Activated CD4-positive, alpha-beta T cell treated with anti-CD3 and anti-CD28 coated beads, Interleukin-2, amount 10 ng/mL, durations not matched to agents 24 days and 14 days (primary cell): ENCODE results near the gene SYPL1. TPM values are rescaled to one million over a fixed set of nuclear protein-coding genes. Genes with fewer than 3 reads are reported as not detected.

Experiments
- DNase-seq: peaks from one replicate; pipeline ENCODE4 v3.0.0; 2022
- H3K27ac Mint-ChIP-seq: one replicate; pipeline ENCODE4 v1.8.0; 2022; ENCODE audit warnings: mild to moderate bottlenecking, mixed read lengths
- H3K27me3 Mint-ChIP-seq: one replicate; pipeline ENCODE4 v1.8.0; 2022; ENCODE audit warnings: mixed read lengths
- H3K36me3 Mint-ChIP-seq: one replicate; pipeline ENCODE4 v1.8.0; 2022; ENCODE audit warnings: low read depth, mild to moderate bottlenecking, mixed read lengths
- H3K4me1 Mint-ChIP-seq: one replicate; pipeline ENCODE4 v1.8.0; 2021; ENCODE audit warnings: mixed read lengths
- H3K4me3 Mint-ChIP-seq: one replicate; pipeline ENCODE4 v1.8.0; 2022; ENCODE audit warnings: mild to moderate bottlenecking, moderate library complexity, mixed read lengths
- H3K9me3 Mint-ChIP-seq: one replicate; pipeline ENCODE4 v1.8.0; 2021; ENCODE audit warnings: mixed read lengths
- intact Hi-C: fragments of 100-400 bp; cut with micrococcal nuclease; formaldehyde crosslinking; loops from one replicate; pipeline ENCODE4 v1.15.1; 2023
- total RNA-seq: library from RNA; stranded (reverse); gene quantifications from 2 replicates; pipeline ENCODE4 v1.2.3, GENCODE V29; 2022

The SYPL1 gene
- total RNA-seq, 1 donor from 2014 or later, result 27.2 TPM

DNA sequence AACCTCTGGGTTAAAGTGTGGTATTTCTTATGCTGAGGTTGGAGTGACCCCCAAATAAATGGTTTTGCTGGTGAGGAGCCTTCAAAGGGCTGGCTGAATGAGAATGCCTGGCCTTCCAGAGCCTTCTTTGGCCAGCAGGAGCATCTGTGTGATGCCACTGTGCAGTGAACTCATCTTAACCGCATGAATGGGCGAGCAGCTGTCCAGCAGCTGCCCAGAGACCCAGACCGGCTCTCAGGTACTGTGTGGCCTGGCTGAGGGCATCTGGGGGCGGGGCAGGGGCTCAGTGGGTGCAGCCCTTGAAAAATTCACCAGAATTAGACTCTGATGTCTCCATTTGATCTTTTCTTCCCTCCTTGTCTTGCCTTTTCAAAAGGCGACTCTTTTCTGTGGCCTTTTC lies 59.0 kb downstream of the SYPL1 start:
- no peaks in the 10 kb centered on the region for H3K36me3 Mint-ChIP-seq
- no peak overlapping the region for H3K27ac Mint-ChIP-seq
- no peak for DNase-seq
- no peak overlapping the region for H3K4me3 Mint-ChIP-seq
- H3K27me3 Mint-ChIP-seq, result peaks cover 10% of the 10 kb centered on the region
- peaks cover 12% of the 10 kb centered on the region for H3K4me1 Mint-ChIP-seq
- intact Hi-C loops, result no loop called here
- no peaks in the 10 kb centered on the region for H3K9me3 Mint-ChIP-seq

DNA sequence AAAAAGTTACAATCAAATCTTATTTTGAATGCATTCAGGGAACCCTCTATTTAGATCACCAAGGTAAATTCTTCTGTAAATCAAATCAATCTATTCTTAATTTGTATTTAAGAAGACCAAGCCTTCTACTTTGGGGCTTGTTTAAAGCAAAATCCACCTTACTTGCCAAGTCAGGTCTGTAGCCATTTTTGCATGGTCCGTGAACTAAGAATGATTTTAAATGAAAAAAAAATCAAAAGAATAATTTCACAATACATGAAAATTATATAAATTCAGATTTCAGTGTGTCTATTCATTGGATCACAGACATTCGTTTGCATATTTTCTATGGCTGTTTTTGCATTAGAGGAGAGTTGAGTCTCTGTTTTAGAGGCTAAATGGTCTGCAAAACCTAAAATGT lies 59.4 kb downstream of the SYPL1 start:
- H3K4me3 Mint-ChIP-seq, result no peak overlapping the region
- H3K36me3 Mint-ChIP-seq, result no peaks in the 10 kb centered on the region
- H3K27ac Mint-ChIP-seq, result no peak overlapping the region
- intact Hi-C loops, result no loop called here
- no peak for DNase-seq
- H3K9me3 Mint-ChIP-seq, result no peaks in the 10 kb centered on the region
- H3K4me1 Mint-ChIP-seq, result peaks cover 8% of the 10 kb centered on the region
- H3K27me3 Mint-ChIP-seq, result peaks cover 10% of the 10 kb centered on the region

DNA sequence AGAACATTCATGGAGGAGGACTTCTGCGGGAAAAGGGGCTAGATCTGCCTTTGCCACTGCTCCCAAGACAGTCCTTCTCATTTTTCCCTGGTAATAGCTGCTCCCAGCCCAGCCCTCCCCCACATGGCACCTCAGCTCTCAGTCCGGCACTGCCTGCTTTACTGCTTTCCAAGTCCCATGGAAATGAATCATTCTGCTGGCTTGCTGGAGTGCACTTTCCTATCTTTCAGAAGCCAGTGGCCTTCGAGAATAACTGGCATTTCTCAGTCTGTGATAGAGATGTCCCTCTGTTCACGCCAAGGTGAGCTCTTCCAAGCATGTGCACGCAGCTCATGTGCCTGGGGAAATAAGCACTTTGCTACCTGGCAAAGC lies 61.4 kb downstream of the SYPL1 start:
- intact Hi-C loops, result no loop called here
- Mint-ChIP-seq H3K9me3 (no peaks in the 10 kb centered on the region), H3K4me1 (no peaks in the 10 kb centered on the region), H3K36me3 (no peaks in the 10 kb centered on the region), H3K27ac (no peak overlapping the region), H3K27me3 (peaks cover 14% of the 10 kb centered on the region), H3K4me3 (no peak overlapping the region)
- no peak for DNase-seq

DNA sequence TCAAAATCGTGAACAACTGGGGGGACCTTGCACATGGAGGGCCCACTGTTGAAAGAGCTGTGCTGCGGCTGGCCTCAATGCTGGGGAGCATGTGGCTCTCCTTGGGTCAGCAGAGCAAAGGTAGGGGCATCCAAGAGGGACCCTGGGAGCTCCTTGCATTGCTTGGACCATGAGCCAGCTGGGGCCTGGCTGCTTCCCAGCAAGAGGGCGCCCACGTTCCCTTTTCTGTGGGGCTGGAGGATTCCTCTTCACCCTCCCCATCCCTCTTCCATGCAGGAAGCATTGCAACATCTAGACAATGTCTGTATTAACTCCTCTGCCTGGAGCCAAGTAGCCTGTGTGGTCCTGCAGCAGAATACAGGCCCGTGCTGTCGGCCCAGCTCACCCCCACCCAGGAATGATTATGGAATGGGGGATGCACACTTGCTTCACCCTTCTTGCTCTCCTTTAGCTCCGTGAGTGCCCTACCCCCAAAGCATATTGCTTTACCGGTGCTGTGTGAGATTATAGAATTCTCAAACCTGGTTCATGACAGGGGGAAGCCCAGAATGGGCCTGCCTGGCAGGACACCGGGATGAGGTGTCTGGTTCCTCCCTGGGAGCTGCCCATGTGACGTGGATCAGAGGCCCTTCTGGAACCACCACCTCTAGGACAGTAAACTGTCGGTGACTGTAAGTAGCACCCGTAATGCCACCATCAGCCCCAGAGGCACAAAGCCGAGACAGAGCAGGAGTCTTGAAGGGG lies 61.9 kb downstream of the SYPL1 start:
- intact Hi-C loops, result no loop called here
- H3K4me3 Mint-ChIP-seq, result no peak overlapping the region
- H3K4me1 Mint-ChIP-seq, result no peaks in the 10 kb centered on the region
- no peaks in the 10 kb centered on the region for H3K9me3 Mint-ChIP-seq
- no peak for DNase-seq
- H3K27me3 Mint-ChIP-seq, result peaks cover 17% of the 10 kb centered on the region
- H3K36me3 Mint-ChIP-seq, result no peaks in the 10 kb centered on the region
- H3K27ac Mint-ChIP-seq, result no peak overlapping the region

DNA sequence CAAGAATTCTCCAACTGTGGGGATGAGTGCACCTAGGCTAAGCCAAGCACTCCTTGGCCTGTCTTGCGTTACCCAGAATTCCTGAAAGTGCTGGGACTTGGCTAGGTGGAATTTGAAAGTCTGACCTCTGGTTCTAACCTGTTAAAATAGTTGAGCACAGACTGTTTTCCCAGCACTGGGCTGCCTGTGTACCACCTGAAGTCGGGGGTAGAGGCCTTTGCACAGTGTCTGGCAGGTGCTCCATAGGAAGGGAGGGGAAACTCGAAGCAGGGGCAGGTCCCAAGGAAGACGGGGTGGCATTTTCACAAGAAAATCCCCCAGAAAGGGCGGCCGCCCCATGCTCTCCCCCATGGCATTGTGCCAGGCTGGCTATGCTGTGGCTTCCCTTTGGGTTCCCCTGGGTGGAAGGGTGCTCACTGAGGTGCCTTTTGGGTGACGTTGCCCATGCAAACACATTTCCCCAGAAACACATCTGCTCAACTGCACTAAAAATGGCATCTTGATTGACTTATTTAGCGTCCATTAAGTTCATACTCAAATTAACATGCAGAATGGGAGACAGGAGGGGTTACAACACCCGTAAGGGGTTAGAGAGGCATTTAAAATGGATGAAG lies 62.9 kb downstream of the SYPL1 start:
- Mint-ChIP-seq H3K27ac (no peak overlapping the region), H3K4me1 (no peaks in the 10 kb centered on the region), H3K9me3 (no peaks in the 10 kb centered on the region), H3K27me3 (peaks cover 22% of the 10 kb centered on the region), H3K36me3 (no peaks in the 10 kb centered on the region), H3K4me3 (no peak overlapping the region)
- DNase-seq, result no peak
- intact Hi-C loops, result no loop called here

DNA sequence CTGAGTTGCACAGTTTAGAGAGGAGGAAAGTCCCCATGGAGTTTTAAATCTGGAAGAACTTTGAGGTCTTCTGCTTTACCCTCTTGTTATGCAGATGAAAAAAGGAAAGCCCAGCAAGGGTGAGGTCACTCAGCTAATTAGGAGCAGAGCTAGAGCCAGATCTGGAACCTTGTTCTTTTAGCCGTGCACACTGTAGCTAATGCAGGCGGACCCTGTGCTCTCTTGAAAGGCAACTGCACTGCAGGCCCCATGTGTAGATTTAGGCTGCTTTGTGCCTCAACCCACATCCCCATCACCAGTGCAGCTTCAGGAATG lies 63.4 kb downstream of the SYPL1 start:
- DNase-seq, result no peak
- intact Hi-C loops, result no loop called here
- Mint-ChIP-seq H3K27ac (no peak overlapping the region), H3K4me1 (no peaks in the 10 kb centered on the region), H3K4me3 (no peak overlapping the region), H3K27me3 (peaks cover 19% of the 10 kb centered on the region), H3K9me3 (no peaks in the 10 kb centered on the region), H3K36me3 (no peaks in the 10 kb centered on the region)

DNA sequence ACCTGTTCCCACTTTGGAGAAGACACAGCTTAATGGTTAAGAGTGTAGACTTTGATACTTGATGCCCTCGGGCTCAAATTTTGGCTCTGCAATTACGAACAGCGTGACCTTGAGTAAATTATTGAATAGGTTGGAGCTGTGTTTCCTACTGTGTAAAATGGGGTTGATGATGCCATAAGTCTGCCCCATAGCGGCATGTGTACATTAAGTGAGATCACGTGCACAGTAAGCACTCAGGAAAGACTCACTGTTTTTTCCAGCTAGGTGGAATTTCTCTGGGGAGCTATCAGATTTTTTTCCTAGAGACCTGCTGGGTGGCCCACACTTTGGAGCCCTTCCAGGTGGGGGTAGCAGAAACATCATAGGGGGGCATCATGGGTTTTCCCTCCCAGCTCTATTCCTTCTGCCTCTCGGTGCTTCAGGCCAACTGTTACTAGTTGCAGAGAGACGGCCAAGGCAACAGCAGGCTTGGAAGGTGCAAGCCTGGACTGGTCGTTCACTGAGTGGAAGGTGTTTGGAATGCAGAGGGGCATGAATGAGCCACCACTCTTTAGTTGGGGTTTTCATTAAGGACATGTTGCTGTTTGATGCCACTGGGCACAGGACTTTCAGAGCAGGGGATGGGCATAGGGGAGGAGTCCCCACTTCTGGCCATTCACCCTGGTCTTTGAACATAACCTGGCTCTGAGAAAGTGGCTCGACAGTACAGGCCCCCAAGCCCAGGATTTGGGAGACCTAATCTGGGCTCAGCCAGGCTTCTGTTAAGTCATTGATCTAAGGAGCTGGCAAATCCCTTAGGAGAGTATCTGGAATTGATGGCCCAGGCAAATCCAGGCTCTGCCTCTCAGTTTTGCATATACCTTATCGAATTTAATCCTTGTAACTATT lies 64.0 kb downstream of the SYPL1 start:
- no peaks in the 10 kb centered on the region for H3K4me1 Mint-ChIP-seq
- H3K9me3 Mint-ChIP-seq, result no peaks in the 10 kb centered on the region
- H3K27ac Mint-ChIP-seq, result no peak overlapping the region
- peaks cover 18% of the 10 kb centered on the region for H3K27me3 Mint-ChIP-seq
- no peak for DNase-seq
- H3K36me3 Mint-ChIP-seq, result no peaks in the 10 kb centered on the region
- intact Hi-C loops, result no loop called here
- no peak overlapping the region for H3K4me3 Mint-ChIP-seq

DNA sequence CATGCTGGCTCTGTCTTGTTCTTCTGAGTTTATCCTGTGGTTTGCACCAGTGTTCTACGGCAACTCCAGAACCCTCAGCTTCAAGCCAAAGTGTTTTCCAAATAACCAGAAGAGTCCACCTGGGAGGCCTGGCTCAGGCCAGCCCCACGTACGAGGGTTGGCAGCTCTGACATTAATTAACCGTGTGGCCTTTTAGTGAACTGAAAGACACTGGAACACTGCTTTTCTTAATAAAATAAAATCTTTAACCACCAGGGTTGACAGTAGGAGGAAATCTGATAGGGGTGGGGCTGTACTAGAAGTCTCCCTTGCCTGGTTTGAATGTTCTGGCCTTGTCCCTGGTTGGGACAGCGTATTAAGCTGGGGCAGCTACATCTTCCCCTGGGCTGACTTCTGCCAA lies 64.9 kb downstream of the SYPL1 start:
- Mint-ChIP-seq H3K9me3 (no peaks in the 10 kb centered on the region), H3K27me3 (peaks cover 21% of the 10 kb centered on the region), H3K27ac (no peak overlapping the region), H3K4me1 (peaks cover 6% of the 10 kb centered on the region), H3K36me3 (no peaks in the 10 kb centered on the region), H3K4me3 (no peak overlapping the region)
- DNase-seq, result no peak
- intact Hi-C loops, result no loop called here

DNA sequence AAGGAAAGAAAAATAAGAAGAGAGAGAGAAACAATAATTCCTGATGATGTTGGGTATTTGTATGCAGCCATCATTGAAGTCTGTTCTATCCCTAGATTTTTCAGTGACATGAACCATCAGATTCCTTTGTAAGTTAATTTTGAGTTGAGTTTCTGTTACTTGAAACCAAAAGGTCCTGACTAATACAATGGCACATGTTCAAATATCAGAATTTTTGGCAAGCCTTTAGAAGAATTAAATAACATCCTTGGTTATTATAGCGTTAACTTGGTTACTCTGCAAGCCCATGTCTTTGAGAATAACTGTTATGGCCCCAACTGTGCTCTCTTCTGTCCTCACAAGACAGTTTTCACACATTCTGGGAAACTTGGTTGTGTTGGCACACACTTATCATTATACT lies 66.5 kb downstream of the SYPL1 start:
- Mint-ChIP-seq H3K27ac (no peak overlapping the region), H3K9me3 (no peaks in the 10 kb centered on the region), H3K4me3 (no peak overlapping the region), H3K27me3 (peaks cover 30% of the 10 kb centered on the region), H3K36me3 (no peaks in the 10 kb centered on the region), H3K4me1 (peaks cover 9% of the 10 kb centered on the region)
- DNase-seq, result no peak
- intact Hi-C loops, result no loop called here

DNA sequence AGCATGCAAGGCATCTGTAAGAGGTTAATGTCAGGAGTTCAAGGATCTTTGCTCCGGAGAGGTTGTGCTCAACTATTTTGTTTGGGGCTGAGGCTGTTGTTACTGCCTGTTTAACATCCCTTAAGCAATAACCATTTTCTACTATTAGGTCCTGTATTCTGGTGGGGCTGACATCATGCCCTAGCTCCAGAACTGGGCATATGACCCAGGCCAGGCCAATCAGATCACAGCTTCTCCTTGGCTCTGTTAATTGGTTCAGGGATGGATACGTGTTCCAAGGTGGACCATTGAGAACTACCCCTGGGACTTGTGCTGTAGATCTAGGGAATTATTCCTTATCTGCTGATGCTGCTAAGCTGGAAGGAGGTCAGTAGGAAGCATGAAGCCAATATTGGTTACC lies 67.0 kb downstream of the SYPL1 start:
- intact Hi-C loops, result no loop called here
- Mint-ChIP-seq H3K9me3 (no peaks in the 10 kb centered on the region), H3K4me3 (no peak overlapping the region), H3K36me3 (no peaks in the 10 kb centered on the region), H3K4me1 (peaks cover 9% of the 10 kb centered on the region), H3K27ac (no peak overlapping the region), H3K27me3 (peaks cover 32% of the 10 kb centered on the region)
- DNase-seq, result no peak

DNA sequence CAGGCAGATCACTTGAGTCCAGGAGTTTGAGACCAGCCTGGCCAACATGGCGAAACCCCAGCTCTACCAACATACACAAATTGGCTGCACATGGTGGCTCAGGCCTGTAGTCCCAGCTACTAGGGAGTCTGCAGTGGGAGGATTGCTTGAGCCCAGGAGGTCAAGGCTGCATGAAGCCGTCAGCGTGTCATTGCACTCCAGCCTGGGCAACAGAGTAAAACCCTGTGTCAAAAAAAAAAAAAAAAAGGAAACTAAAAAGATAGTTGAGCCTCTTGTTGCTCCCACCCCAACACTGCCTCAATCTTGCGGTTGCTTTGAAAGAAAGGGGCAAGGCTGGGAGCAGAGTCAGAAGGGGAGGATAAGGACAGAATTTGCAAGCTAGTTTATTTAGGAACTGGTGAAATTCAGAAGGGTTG lies 69.9 kb downstream of the SYPL1 start:
- no peak overlapping the region for H3K4me3 Mint-ChIP-seq
- peaks cover 35% of the 10 kb centered on the region for H3K27me3 Mint-ChIP-seq
- peaks cover 9% of the 10 kb centered on the region for H3K4me1 Mint-ChIP-seq
- intact Hi-C loops, result loop anchor here (1.0 kb wide), 2 partner anchors 282 to 385 kb away; no protein-coding TSS in a partner anchor
- DNase-seq, result no peak
- no peaks in the 10 kb centered on the region for H3K36me3 Mint-ChIP-seq
- peak overlapping the region; percentile 64 for H3K27ac Mint-ChIP-seq
- no peaks in the 10 kb centered on the region for H3K9me3 Mint-ChIP-seq

DNA sequence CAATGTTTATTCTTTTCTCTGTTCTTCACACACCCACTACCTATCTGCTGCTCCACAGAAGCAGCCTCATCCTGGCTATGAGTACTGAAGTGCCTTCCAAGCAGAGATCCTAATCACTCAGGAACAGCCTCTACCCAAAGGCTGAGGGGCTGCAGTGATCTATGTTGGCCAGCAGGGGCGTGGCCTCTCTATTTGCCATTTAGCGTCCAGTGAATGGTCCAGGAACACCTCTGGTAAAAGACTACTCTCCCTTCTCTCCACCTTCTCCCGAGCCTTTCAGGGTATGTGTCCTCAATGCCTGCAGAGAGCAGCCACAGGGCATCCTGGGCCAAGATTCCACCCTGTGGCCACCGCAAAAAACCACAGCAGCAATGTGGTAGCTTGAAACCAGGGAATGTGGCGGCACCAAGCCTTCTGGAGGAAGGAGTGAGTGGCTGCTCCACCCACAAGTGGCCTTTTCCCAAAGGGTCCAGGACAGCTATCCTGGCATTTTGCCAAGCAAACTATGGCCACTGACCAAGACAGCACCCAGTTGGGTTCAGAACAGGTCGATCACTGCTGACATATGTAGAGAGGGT lies 70.9 kb downstream of the SYPL1 start:
- Mint-ChIP-seq H3K9me3 (no peaks in the 10 kb centered on the region), H3K4me3 (no peak overlapping the region), H3K4me1 (peaks cover 9% of the 10 kb centered on the region), H3K36me3 (no peaks in the 10 kb centered on the region), H3K27me3 (peaks cover 32% of the 10 kb centered on the region), H3K27ac (no peak overlapping the region)
- DNase-seq, result peak; percentile 73
- intact Hi-C loops, result no loop called here
